SK-N-MC (cell line): ENCODE data around the gene PEF1.

Source experiments
- EZH2 ChIP-seq: fragments of 200-600 bp; sonication (generic); IDR thresholded peaks from one replicate; pipeline ENCODE4 v1.6.1; 2017; ENCODE audit warnings: antibody characterized with exemption
- FOXP2 ChIP-seq: optimal IDR thresholded peaks from 2 replicates; pipeline ENCODE3; 2011; ENCODE audit warnings: mild to moderate bottlenecking, moderate library complexity; ENCODE audit not compliant: insufficient read depth; ENCODE audit errors: extremely low read length, control extremely low read depth
- POLR2AphosphoS5 ChIP-seq: IDR thresholded peaks from 2 replicates; pipeline ENCODE4 v1.6.1; 2012; ENCODE audit warnings: mild to moderate bottlenecking, low read depth, low read length, borderline replicate concordance

DNA sequence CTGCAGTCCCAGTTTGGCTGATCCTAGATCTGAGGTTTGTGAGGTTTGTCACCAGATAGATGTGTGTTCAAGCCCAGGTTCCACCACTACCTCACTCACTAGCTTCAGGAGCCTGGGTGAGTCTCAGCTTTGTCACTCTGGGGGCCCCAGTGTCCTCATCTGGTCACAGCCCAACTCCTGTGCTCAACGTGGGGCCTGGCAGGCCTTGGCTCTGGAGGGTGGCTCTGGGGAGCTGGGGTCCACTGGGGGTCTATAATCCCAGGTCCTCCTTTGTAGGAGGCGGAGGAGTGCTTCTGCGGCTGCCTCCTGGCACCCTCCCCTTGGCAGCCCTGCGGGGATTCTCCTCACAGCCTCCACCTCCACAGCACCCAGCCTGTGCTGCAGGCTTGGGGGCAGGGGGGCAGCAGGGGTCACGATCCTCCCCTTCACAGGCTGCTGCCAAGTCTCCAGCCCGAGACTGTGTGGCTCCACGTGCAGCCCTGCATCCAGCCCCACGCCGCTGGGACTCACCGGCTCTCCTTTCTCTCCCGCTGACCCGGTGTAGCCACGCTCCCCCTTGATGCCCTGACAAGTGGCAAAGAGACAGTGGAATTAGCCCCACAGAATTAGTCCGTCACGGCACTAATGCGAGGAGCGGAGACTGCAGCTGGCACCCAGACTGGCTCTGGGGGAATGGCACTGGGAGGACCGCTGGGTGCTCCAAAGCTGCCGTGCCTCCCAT is 22.5 kb upstream of the PEF1 start:
- TF ChIP-seq EZH2 (no peak), POLR2AphosphoS5 (no peak), FOXP2 (no peak)
